Osteocyte (in vitro differentiated cells): ENCODE measurements around the gene JAZF1. TPM values are rescaled to one million over a fixed set of nuclear protein-coding genes. Genes with fewer than 3 reads are reported as not detected.

ENCODE experiments used
- DNase-seq: peaks from one replicate; pipeline ENCODE4 v3.0.0; 2021; ENCODE audit warnings: mixed read lengths; ENCODE audit not compliant: unreplicated experiment; ENCODE audit errors: extremely low spot score
- H3K27ac Mint-ChIP-seq: one replicate; pipeline ENCODE4 v1.8.0; 2021; ENCODE audit warnings: mild to moderate bottlenecking, mixed read lengths; ENCODE audit not compliant: unreplicated experiment
- H3K27me3 Mint-ChIP-seq: one replicate; pipeline ENCODE4 v1.8.0; 2021; ENCODE audit warnings: mixed read lengths; ENCODE audit not compliant: unreplicated experiment
- H3K36me3 Mint-ChIP-seq: one replicate; pipeline ENCODE4 v1.8.0; 2021; ENCODE audit warnings: mixed read lengths; ENCODE audit not compliant: unreplicated experiment
- H3K4me1 Mint-ChIP-seq: one replicate; pipeline ENCODE4 v1.8.0; 2021; ENCODE audit warnings: mixed read lengths; ENCODE audit not compliant: unreplicated experiment
- H3K4me3 Mint-ChIP-seq: one replicate; pipeline ENCODE4 v1.8.0; 2021; ENCODE audit warnings: mild to moderate bottlenecking, moderate library complexity, mixed read lengths; ENCODE audit not compliant: unreplicated experiment
- H3K9me3 Mint-ChIP-seq: one replicate; pipeline ENCODE4 v1.8.0; 2021; ENCODE audit warnings: mixed read lengths; ENCODE audit not compliant: unreplicated experiment
- CTCF ChIP-seq: fragments of 200-600 bp; sonication (generic); IDR thresholded peaks from 2 replicates; pipeline ENCODE4 v1.5.0; 2021; ENCODE audit warnings: antibody characterized with exemption, mild to moderate bottlenecking, moderate library complexity
- total RNA-seq: library from RNA; stranded (reverse); gene quantifications from 2 replicates; pipeline ENCODE4 v1.2.1, GENCODE V29; 2021

Gene JAZF1
- total RNA-seq, 1 donor from 2014 or later = 19.8 TPM

GRCh38 chr7:28211006-28211405 lies 30.4 kb upstream of the JAZF1 start:
- Mint-ChIP-seq H3K4me3 (no peak overlapping the region), H3K27me3 (peaks cover 8% of the 10 kb centered on the region)
- DNase-seq = no peak

GRCh38 chr7:28208506-28208905 lies 27.9 kb upstream of the JAZF1 start:
- peaks cover 6% of the 10 kb centered on the region for H3K27me3 Mint-ChIP-seq
- no peak overlapping the region for H3K27ac Mint-ChIP-seq
- DNase-seq = no peak
- TF ChIP-seq CTCF = no peak
- no peaks in the 10 kb centered on the region for H3K9me3 Mint-ChIP-seq
- H3K36me3 Mint-ChIP-seq = no peaks in the 10 kb centered on the region
- peaks cover 4% of the 10 kb centered on the region for H3K4me1 Mint-ChIP-seq
- H3K4me3 Mint-ChIP-seq = no peak overlapping the region

More at GRCh38 chr7:28211006-28211405, 30.4 kb upstream of the JAZF1 start:
- H3K9me3 Mint-ChIP-seq = no peaks in the 10 kb centered on the region
- TF ChIP-seq CTCF = no peak
- H3K4me1 Mint-ChIP-seq = no peaks in the 10 kb centered on the region
- no peak overlapping the region for H3K27ac Mint-ChIP-seq
- no peaks in the 10 kb centered on the region for H3K36me3 Mint-ChIP-seq

GRCh38 chr7:28207486-28208158 lies 27.0 kb upstream of the JAZF1 start:
- H3K4me1 Mint-ChIP-seq = peaks cover 6% of the 10 kb centered on the region
- no peak overlapping the region for H3K27ac Mint-ChIP-seq
- H3K27me3 Mint-ChIP-seq = peaks cover 6% of the 10 kb centered on the region
- TF ChIP-seq CTCF = no peak
- H3K36me3 Mint-ChIP-seq = no peaks in the 10 kb centered on the region
- H3K4me3 Mint-ChIP-seq = no peak overlapping the region
- DNase-seq = no peak
- H3K9me3 Mint-ChIP-seq = no peaks in the 10 kb centered on the region

- no peak for TF ChIP-seq CTCF
- DNase-seq = no peak
- peaks cover 6% of the 10 kb centered on the region for H3K4me1 Mint-ChIP-seq
- no peak overlapping the region for H3K4me3 Mint-ChIP-seq
- H3K9me3 Mint-ChIP-seq = no peaks in the 10 kb centered on the region
- H3K27me3 Mint-ChIP-seq = peaks cover 10% of the 10 kb centered on the region
- H3K36me3 Mint-ChIP-seq = no peaks in the 10 kb centered on the region
- H3K27ac Mint-ChIP-seq = no peak overlapping the region
Observed at GRCh38 chr7:28205506-28205905, 24.9 kb upstream of the JAZF1 start.

- H3K27ac Mint-ChIP-seq = no peak overlapping the region
- TF ChIP-seq CTCF = no peak
- H3K9me3 Mint-ChIP-seq = no peaks in the 10 kb centered on the region
- H3K27me3 Mint-ChIP-seq = peaks cover 10% of the 10 kb centered on the region
- H3K4me1 Mint-ChIP-seq = peaks cover 6% of the 10 kb centered on the region
- H3K4me3 Mint-ChIP-seq = no peak overlapping the region
- no peaks in the 10 kb centered on the region for H3K36me3 Mint-ChIP-seq
- no peak for DNase-seq
Observed at GRCh38 chr7:28203508-28204240, 23.1 kb upstream of the JAZF1 start.
